ENCODE data around the gene HSPA6. TPM values are rescaled to one million over a fixed set of nuclear protein-coding genes. Genes with fewer than 3 reads are reported as not detected.
A peak's percentile ranks its signal among the peaks of the same experiment; 100 is the strongest.
"Not testable (repeated sequence)": the region's sequence is repeated elsewhere in the genome, so short reads cannot be mapped to it uniquely, and the experiment has no call there.

HSPA6 gene
- total RNA-seq, 1 experiment from 2014 or later, result 0.28 TPM

- H3K36me3 ChIP-seq (ENCODE audit: low read depth); H3K79me2 ChIP-seq (ENCODE audit: low read depth); H3K27me3 ChIP-seq (ENCODE audit: insufficient read depth, low read depth); CTCF ChIA-PET; H4K20me1 ChIP-seq (ENCODE audit: insufficient read depth); H3K9me3 ChIP-seq (ENCODE audit: insufficient read depth, low read depth); H3F3A ChIP-seq (ENCODE audit: insufficient read depth, low read depth); H3K4me1 ChIP-seq (replicated peaks; ENCODE audit: insufficient read depth); H3K9me2 ChIP-seq (ENCODE audit: insufficient read depth): not testable (repeated sequence)
- Histone ChIP-seq H2AFZ (peak overlapping the region; percentile 65), H3K27ac (peak overlapping the region; percentile 65), H3K4me3 (peak overlapping the region; percentile 71), H3K4me2 (peak overlapping the region; percentile 81)
- DNase-seq, result peak; percentile 78 to 86
- intact Hi-C loops (cut with micrococcal nuclease; ENCODE audit: unreplicated experiment), result loop anchor here (1.0 kb wide), 1 partner anchor 10 kb away; no protein-coding TSS in a partner anchor
- POLR2A ChIA-PET (ENCODE audit: unreplicated experiment), result interaction anchor here (0.7 kb wide), 1 partner anchor 9 kb away, joined by 4 read pairs; no protein-coding TSS in a partner anchor
- TSS peak; percentile 98 for BruUV-seq (replicated peaks)
These were observed 15.6 kb downstream of the HSPA6 start for GRCh38 chr1:161539731-161540569.

- peak overlapping the region; percentile 47; the same call in 1 of the 2 replicates for H2AFZ ChIP-seq
- H3K79me2 ChIP-seq (ENCODE audit: low read depth); H3K4me1 ChIP-seq (replicated peaks; ENCODE audit: insufficient read depth); POLR2A ChIA-PET (ENCODE audit: unreplicated experiment); BruUV-seq (replicated peaks); CTCF ChIA-PET; H3K9me2 ChIP-seq (ENCODE audit: insufficient read depth); H3F3A ChIP-seq (ENCODE audit: insufficient read depth, low read depth); H3K9me3 ChIP-seq (ENCODE audit: insufficient read depth, low read depth); H3K36me3 ChIP-seq (ENCODE audit: low read depth); H4K20me1 ChIP-seq (ENCODE audit: insufficient read depth); H3K27me3 ChIP-seq (ENCODE audit: insufficient read depth, low read depth): not testable (repeated sequence)
- H3K4me3 ChIP-seq, result peak overlapping the region; percentile 71; the same call in 1 of the 2 replicates
- peak overlapping the region; percentile 65 for H3K27ac ChIP-seq
- intact Hi-C loops (cut with micrococcal nuclease; ENCODE audit: unreplicated experiment), result loop anchor here (1.0 kb wide), 1 partner anchor 10 kb away; no protein-coding TSS in a partner anchor
- H3K4me2 ChIP-seq, result peak overlapping the region; percentile 81
- DNase-seq, result peak; percentile 48 to 74
These were observed 16.2 kb downstream of the HSPA6 start for GRCh38 chr1:161540570-161540960.

- H3K4me3 ChIP-seq; H2AFZ ChIP-seq; H3K27me3 ChIP-seq (ENCODE audit: insufficient read depth, low read depth); DNase-seq; H3K4me2 ChIP-seq; H3F3A ChIP-seq (ENCODE audit: insufficient read depth, low read depth); H3K79me2 ChIP-seq (ENCODE audit: low read depth); H3K27ac ChIP-seq; BruUV-seq (replicated peaks); H4K20me1 ChIP-seq (ENCODE audit: insufficient read depth); CTCF ChIA-PET; H3K9me3 ChIP-seq (ENCODE audit: insufficient read depth, low read depth); POLR2A ChIA-PET (ENCODE audit: unreplicated experiment); H3K36me3 ChIP-seq (ENCODE audit: low read depth); H3K4me1 ChIP-seq (replicated peaks; ENCODE audit: insufficient read depth); intact Hi-C loops (cut with micrococcal nuclease; ENCODE audit: unreplicated experiment); H3K9me2 ChIP-seq (ENCODE audit: insufficient read depth): not testable (repeated sequence)
These were observed 17.8 kb downstream of the HSPA6 start for GRCh38 chr1:161542091-161542559.

GRCh38 chr1:161543125-161543524, 18.8 kb downstream of the HSPA6 start:
- H3K4me3 ChIP-seq; H4K20me1 ChIP-seq (ENCODE audit: insufficient read depth); H3K9me3 ChIP-seq (ENCODE audit: insufficient read depth, low read depth); H3K79me2 ChIP-seq (ENCODE audit: low read depth); H3K4me2 ChIP-seq; POLR2A ChIA-PET (ENCODE audit: unreplicated experiment); intact Hi-C loops (cut with micrococcal nuclease; ENCODE audit: unreplicated experiment); CTCF ChIA-PET; BruUV-seq (replicated peaks); H3K9me2 ChIP-seq (ENCODE audit: insufficient read depth); H3F3A ChIP-seq (ENCODE audit: insufficient read depth, low read depth); H3K27me3 ChIP-seq (ENCODE audit: insufficient read depth, low read depth); DNase-seq; H3K36me3 ChIP-seq (ENCODE audit: low read depth); H3K4me1 ChIP-seq (replicated peaks; ENCODE audit: insufficient read depth); H3K27ac ChIP-seq; H2AFZ ChIP-seq: not testable (repeated sequence)

GRCh38 chr1:161545005-161545731, 20.8 kb downstream of the HSPA6 start:
- H3K9me2 ChIP-seq (ENCODE audit: insufficient read depth); POLR2A ChIA-PET (ENCODE audit: unreplicated experiment); H3F3A ChIP-seq (ENCODE audit: insufficient read depth, low read depth); H3K79me2 ChIP-seq (ENCODE audit: low read depth); H4K20me1 ChIP-seq (ENCODE audit: insufficient read depth); H3K36me3 ChIP-seq (ENCODE audit: low read depth); H3K4me1 ChIP-seq (replicated peaks; ENCODE audit: insufficient read depth); H3K27ac ChIP-seq; H3K27me3 ChIP-seq (ENCODE audit: insufficient read depth, low read depth); BruUV-seq (replicated peaks); H3K4me2 ChIP-seq; H2AFZ ChIP-seq; CTCF ChIA-PET; H3K9me3 ChIP-seq (ENCODE audit: insufficient read depth, low read depth); H3K4me3 ChIP-seq: not testable (repeated sequence)
- peak in 1 of 2 experiments; percentile 34 for DNase-seq
- intact Hi-C loops (cut with micrococcal nuclease; ENCODE audit: unreplicated experiment), result loop anchor here (5.0 kb wide), 1 partner anchor 82 kb away; no protein-coding TSS in a partner anchor

- intact Hi-C loops (cut with micrococcal nuclease; ENCODE audit: unreplicated experiment), result loop anchor here (5.0 kb wide), 1 partner anchor 79 kb away; no protein-coding TSS in a partner anchor
These were observed 23.8 kb downstream of the HSPA6 start for GRCh38 chr1:161547995-161548741.

More at GRCh38 chr1:161547995-161548741, 23.8 kb downstream of the HSPA6 start:
- H4K20me1 ChIP-seq (ENCODE audit: insufficient read depth); H3K4me1 ChIP-seq (replicated peaks; ENCODE audit: insufficient read depth); H3F3A ChIP-seq (ENCODE audit: insufficient read depth, low read depth); H3K27ac ChIP-seq; CTCF ChIA-PET; H3K9me2 ChIP-seq (ENCODE audit: insufficient read depth); H3K4me2 ChIP-seq; H3K36me3 ChIP-seq (ENCODE audit: low read depth); H3K79me2 ChIP-seq (ENCODE audit: low read depth); H3K4me3 ChIP-seq; DNase-seq; H3K9me3 ChIP-seq (ENCODE audit: insufficient read depth, low read depth); BruUV-seq (replicated peaks); H3K27me3 ChIP-seq (ENCODE audit: insufficient read depth, low read depth); POLR2A ChIA-PET (ENCODE audit: unreplicated experiment); H2AFZ ChIP-seq: not testable (repeated sequence)

All from PC-9 (cell line).